Stomach (tissue), 4 donors: ENCODE results near the gene FGGY.

Experiments used
- POLR2A ChIP-seq, 4 donors: fragments of 450-650 bp; IDR thresholded peaks; one replicate each; pipeline ENCODE4 v1.6.1; 2016; ENCODE audit warnings: antibody characterized with exemption in 4 of 4, control low read depth in 2 of 4, mild to moderate bottlenecking in 1 of 4, moderate library complexity in 1 of 4
- POLR2AphosphoS5 ChIP-seq, 3 donors: sonication (generic); formaldehyde crosslinking; IDR thresholded peaks; one replicate each; pipeline ENCODE4 v1.6.1; 2016; ENCODE audit warnings: antibody characterized with exemption in 3 of 3
- TF ChIP-seq, protein P1 (sequence below), 7 experiments: fragments of 450-650 bp in 4 of 7; fragments of 200-600 bp in 3 of 7; sonication (generic) in 3 of 7; IDR thresholded peaks; one replicate each; pipeline ENCODE4 v1.5.1; 2016 to 2019; ENCODE audit warnings: antibody characterized with exemption in 7 of 7, control low read depth in 2 of 7, mild to moderate bottlenecking in 1 of 7

DNA sequence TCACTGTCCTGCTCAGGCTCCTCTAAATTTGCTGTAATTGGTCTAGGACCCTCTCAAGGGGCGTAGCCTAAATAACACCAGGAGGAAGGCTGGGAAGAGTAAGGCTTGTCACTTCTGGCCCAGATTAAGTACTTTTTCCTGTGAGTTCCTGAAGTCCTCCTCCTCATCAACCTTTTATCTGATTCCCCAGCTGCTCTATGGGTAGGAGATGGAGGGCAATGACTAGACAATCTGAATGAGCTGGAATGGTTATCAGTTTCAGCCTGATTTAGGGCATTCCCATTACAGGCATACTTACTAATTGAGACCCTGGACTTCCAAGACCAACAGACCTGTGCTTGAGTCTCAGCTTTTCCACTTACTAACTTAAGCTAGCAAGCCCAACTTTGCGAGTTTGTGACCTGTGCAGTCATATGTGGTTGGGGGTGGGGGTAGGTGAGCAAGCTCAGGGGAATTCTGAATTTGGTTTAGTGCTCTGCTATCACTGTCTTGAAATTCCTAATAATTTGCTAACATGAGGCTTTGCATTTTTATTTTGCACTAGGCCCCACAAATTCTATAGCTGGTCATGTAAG lies 18.0 kb upstream of the FGGY start:
- TF ChIP-seq, protein P1, sequence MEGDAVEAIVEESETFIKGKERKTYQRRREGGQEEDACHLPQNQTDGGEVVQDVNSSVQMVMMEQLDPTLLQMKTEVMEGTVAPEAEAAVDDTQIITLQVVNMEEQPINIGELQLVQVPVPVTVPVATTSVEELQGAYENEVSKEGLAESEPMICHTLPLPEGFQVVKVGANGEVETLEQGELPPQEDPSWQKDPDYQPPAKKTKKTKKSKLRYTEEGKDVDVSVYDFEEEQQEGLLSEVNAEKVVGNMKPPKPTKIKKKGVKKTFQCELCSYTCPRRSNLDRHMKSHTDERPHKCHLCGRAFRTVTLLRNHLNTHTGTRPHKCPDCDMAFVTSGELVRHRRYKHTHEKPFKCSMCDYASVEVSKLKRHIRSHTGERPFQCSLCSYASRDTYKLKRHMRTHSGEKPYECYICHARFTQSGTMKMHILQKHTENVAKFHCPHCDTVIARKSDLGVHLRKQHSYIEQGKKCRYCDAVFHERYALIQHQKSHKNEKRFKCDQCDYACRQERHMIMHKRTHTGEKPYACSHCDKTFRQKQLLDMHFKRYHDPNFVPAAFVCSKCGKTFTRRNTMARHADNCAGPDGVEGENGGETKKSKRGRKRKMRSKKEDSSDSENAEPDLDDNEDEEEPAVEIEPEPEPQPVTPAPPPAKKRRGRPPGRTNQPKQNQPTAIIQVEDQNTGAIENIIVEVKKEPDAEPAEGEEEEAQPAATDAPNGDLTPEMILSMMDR (IDR thresholded peaks at IDR 0.05): no peak
- TF ChIP-seq POLR2A (IDR thresholded peaks at IDR 0.05) (no peak), POLR2AphosphoS5 (IDR thresholded peaks at IDR 0.05) (no peak)
